Measurements from ENCODE around the gene PSMG4. TPM values are rescaled to one million over a fixed set of nuclear protein-coding genes. Genes with fewer than 3 reads are reported as not detected.

Gene PSMG4
- total and polyA plus RNA-seq, 2 donors from 2014 or later, result 24.9 to 36.8 TPM

DNA sequence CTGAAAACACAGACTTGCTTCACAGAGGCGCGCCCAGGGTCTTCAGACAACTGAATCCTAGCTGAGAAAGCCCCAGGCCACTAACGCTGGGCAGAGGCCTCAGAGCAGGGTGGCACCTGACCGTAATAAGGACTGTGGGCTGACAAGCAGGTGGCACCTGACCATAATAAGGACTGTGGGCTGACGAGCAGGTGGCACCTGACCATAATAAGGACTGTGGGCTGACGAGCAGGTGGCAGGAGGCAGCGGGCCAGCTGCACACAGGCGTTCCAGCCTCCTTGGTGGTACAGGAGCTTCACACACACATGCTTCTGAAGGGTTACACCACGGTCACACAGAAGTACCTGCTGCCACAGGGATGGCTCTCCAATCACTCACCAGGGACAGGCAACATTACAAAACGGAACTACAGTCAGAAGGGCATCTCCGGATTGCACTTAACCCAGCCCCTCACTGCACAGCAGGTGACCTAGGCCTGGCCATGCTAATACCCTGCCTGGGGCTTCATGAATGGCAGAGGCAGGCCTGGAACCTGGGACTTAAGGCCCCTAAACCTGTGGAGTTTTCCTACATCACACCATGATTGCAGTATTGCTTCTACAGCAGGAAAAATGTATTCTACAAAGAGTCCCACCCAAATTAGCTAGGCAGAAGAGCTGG lies 50.8 kb downstream of the PSMG4 start:
- FAIRE-seq (no peak), DNase-seq (peak in 1 of 5 donors; percentile 11)
- no peaks in the 10 kb centered on the region for H3K4me1 ChIP-seq (ENCODE audit: control insufficient read depth in 2 of 3, insufficient read depth in 2 of 3, low read depth in 1 of 3, low read length in 3 of 3)
- intact Hi-C loops (cut with DNase I), result no loop called here
- H3K9me3 ChIP-seq (ENCODE audit: control insufficient read depth in 2 of 3, insufficient read depth in 1 of 3, low read length in 3 of 3), result no peaks in the 10 kb centered on the region
- H3K27me3 ChIP-seq (ENCODE audit: control insufficient read depth, insufficient read depth, low read length), result no peaks in the 10 kb centered on the region
- TF ChIP-seq, protein P1, sequence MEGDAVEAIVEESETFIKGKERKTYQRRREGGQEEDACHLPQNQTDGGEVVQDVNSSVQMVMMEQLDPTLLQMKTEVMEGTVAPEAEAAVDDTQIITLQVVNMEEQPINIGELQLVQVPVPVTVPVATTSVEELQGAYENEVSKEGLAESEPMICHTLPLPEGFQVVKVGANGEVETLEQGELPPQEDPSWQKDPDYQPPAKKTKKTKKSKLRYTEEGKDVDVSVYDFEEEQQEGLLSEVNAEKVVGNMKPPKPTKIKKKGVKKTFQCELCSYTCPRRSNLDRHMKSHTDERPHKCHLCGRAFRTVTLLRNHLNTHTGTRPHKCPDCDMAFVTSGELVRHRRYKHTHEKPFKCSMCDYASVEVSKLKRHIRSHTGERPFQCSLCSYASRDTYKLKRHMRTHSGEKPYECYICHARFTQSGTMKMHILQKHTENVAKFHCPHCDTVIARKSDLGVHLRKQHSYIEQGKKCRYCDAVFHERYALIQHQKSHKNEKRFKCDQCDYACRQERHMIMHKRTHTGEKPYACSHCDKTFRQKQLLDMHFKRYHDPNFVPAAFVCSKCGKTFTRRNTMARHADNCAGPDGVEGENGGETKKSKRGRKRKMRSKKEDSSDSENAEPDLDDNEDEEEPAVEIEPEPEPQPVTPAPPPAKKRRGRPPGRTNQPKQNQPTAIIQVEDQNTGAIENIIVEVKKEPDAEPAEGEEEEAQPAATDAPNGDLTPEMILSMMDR (IDR thresholded peaks at IDR 0.05; ENCODE audit: borderline replicate concordance, extremely low read depth, insufficient read depth), result no peak
- H3K4me3 ChIP-seq (ENCODE audit: low read length in 3 of 3), result no peak overlapping the region
- no peak overlapping the region for H3K27ac ChIP-seq (ENCODE audit: low read depth in 2 of 2, low read length in 2 of 2)
- H3K9ac ChIP-seq (ENCODE audit: low read length in 3 of 3), result no peak overlapping the region
- peaks cover 0 to 3% (median 0%) of the 10 kb centered on the region in 3 donors for H3K36me3 ChIP-seq (ENCODE audit: control insufficient read depth in 2 of 3, insufficient read depth in 3 of 3, low read length in 3 of 3)

DNA sequence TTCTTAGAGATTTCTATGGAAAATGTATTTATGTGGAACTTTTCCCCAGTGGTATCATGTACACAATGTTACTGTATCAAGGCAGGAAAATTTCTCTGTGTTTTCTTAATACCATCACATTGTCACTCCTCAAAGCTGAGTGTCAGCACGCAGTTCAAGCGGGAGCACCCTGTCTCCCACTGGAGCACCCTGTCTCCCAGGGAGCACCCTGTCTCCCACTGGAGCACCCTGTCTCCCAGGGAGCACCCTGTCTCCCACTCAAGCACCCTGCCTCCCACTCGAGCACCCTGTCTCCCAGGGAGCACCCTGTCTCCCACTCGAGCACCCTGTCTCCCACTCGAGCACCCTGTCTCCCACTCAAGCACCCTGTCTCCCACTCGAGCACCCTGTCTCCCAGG lies 51.3 kb downstream of the PSMG4 start:
- FAIRE-seq, result no peak
- no peak overlapping the region for H3K27ac ChIP-seq (ENCODE audit: low read depth in 2 of 2, low read length in 2 of 2)

DNA sequence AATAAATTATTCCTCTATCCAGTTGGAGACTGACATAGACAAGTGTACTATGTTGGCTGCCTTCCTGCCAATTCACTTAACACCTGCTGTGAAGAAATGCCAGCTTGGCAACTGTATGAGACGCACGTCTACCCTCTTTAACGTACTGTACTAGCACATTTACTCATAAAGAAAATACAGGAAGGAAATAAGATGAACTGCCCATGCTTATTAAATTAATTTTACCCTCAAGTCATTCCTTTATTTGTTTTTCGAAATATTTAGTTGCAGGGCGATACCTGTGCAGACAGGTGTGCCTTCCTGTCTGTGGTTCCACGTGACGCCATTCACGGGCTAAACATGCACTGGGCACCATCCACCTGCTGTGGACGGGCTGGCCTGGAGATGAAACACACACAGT lies 52.0 kb downstream of the PSMG4 start:
- Histone ChIP-seq H3K27me3 (ENCODE audit: control insufficient read depth, insufficient read depth, low read length) (no peaks in the 10 kb centered on the region), H3K27ac (ENCODE audit: low read depth in 2 of 2, low read length in 2 of 2) (no peak overlapping the region), H3K4me3 (ENCODE audit: low read length in 3 of 3) (no peak overlapping the region), H3K9me3 (ENCODE audit: control insufficient read depth in 2 of 3, insufficient read depth in 1 of 3, low read length in 3 of 3) (no peaks in the 10 kb centered on the region), H3K9ac (ENCODE audit: low read length in 3 of 3) (no peak overlapping the region), H3K4me1 (ENCODE audit: control insufficient read depth in 2 of 3, insufficient read depth in 2 of 3, low read depth in 1 of 3, low read length in 3 of 3) (no peaks in the 10 kb centered on the region), H3K36me3 (ENCODE audit: control insufficient read depth in 2 of 3, insufficient read depth in 3 of 3, low read length in 3 of 3) (peaks cover 0 to 3% (median 0%) of the 10 kb centered on the region in 3 donors)
- intact Hi-C loops (cut with DNase I), result no loop called here
- no peak for DNase-seq
- no peak for FAIRE-seq
- TF ChIP-seq, protein P1 (IDR thresholded peaks at IDR 0.05; ENCODE audit: borderline replicate concordance, extremely low read depth, insufficient read depth), result no peak

More for the DNA sequence above, 51.3 kb downstream of the PSMG4 start:
- Histone ChIP-seq H3K36me3 (ENCODE audit: control insufficient read depth in 2 of 3, insufficient read depth in 3 of 3, low read length in 3 of 3) (peaks cover 0 to 3% (median 0%) of the 10 kb centered on the region in 3 donors), H3K4me3 (ENCODE audit: low read length in 3 of 3) (no peak overlapping the region), H3K27me3 (ENCODE audit: control insufficient read depth, insufficient read depth, low read length) (no peaks in the 10 kb centered on the region), H3K9ac (ENCODE audit: low read length in 3 of 3) (no peak overlapping the region), H3K4me1 (ENCODE audit: control insufficient read depth in 2 of 3, insufficient read depth in 2 of 3, low read depth in 1 of 3, low read length in 3 of 3) (no peaks in the 10 kb centered on the region), H3K9me3 (ENCODE audit: control insufficient read depth in 2 of 3, insufficient read depth in 1 of 3, low read length in 3 of 3) (no peaks in the 10 kb centered on the region)
- DNase-seq, result peak in 1 of 5 donors; percentile 21
- intact Hi-C loops (cut with DNase I), result no loop called here
- TF ChIP-seq, protein P1 (IDR thresholded peaks at IDR 0.05; ENCODE audit: borderline replicate concordance, extremely low read depth, insufficient read depth), result no peak

Measured in kidney (tissue), 14 donors.